Measurements from ENCODE around the gene GDPD5.

GDPD5 gene

GRCh38 chr11:75389276-75389605, 136.5 kb downstream of the GDPD5 start:
- H4K20me1 ChIP-seq (ENCODE audit: insufficient read depth) = no peaks in the 10 kb centered on the region
- peak overlapping the region; percentile 56; the same call in 1 of the 2 replicates for H2AFZ ChIP-seq (ENCODE audit: low read depth)
- no peaks in the 10 kb centered on the region for H3K79me2 ChIP-seq (ENCODE audit: insufficient read depth, low read depth)
- no peak overlapping the region for H3K4me3 ChIP-seq (IDR thresholded peaks at IDR 0.05; ENCODE audit: insufficient read depth, low read depth, low read length)
- H3K4me2 ChIP-seq = peak overlapping the region; percentile 33
- H3K9ac ChIP-seq = no peak overlapping the region
- H3K36me3 ChIP-seq (ENCODE audit: insufficient read depth) = no peaks in the 10 kb centered on the region
- H3K4me1 ChIP-seq (ENCODE audit: low read depth, poor library complexity, severe bottlenecking) = peaks cover 13% of the 10 kb centered on the region
- peaks cover 4% of the 10 kb centered on the region; the same call in 1 of the 2 replicates for H3K27me3 ChIP-seq (ENCODE audit: insufficient read depth, low read depth)
- no peak for TF ChIP-seq CTCF (conservative IDR thresholded peaks at IDR 0.05; ENCODE audit: low read depth, low read length)
- H3K27ac ChIP-seq = no peak overlapping the region

- H3K9ac ChIP-seq = no peak overlapping the region
- no peak overlapping the region for H3K4me3 ChIP-seq (IDR thresholded peaks at IDR 0.05; ENCODE audit: insufficient read depth, low read depth, low read length)
- H4K20me1 ChIP-seq (ENCODE audit: insufficient read depth) = no peaks in the 10 kb centered on the region
- peak overlapping the region; percentile 33 for H3K4me2 ChIP-seq
- TF ChIP-seq CTCF (conservative IDR thresholded peaks at IDR 0.05; ENCODE audit: low read depth, low read length) = peak; percentile 85
- H3K4me1 ChIP-seq (ENCODE audit: low read depth, poor library complexity, severe bottlenecking) = peaks cover 15% of the 10 kb centered on the region
- no peak overlapping the region for H3K27ac ChIP-seq
- no peaks in the 10 kb centered on the region for H3K36me3 ChIP-seq (ENCODE audit: insufficient read depth)
- peaks cover 4% of the 10 kb centered on the region; the same call in 1 of the 2 replicates for H3K27me3 ChIP-seq (ENCODE audit: insufficient read depth, low read depth)
- H2AFZ ChIP-seq (ENCODE audit: low read depth) = peak overlapping the region; percentile 56; the same call in 1 of the 2 replicates
- H3K79me2 ChIP-seq (ENCODE audit: insufficient read depth, low read depth) = no peaks in the 10 kb centered on the region
Observed at GRCh38 chr11:75388386-75389275, 137.1 kb downstream of the GDPD5 start.

GRCh38 chr11:75387736-75388294, 137.9 kb downstream of the GDPD5 start:
- H3K27ac ChIP-seq = no peak overlapping the region
- no peak overlapping the region for H3K4me3 ChIP-seq (IDR thresholded peaks at IDR 0.05; ENCODE audit: insufficient read depth, low read depth, low read length)
- no peak overlapping the region for H2AFZ ChIP-seq (ENCODE audit: low read depth)
- H4K20me1 ChIP-seq (ENCODE audit: insufficient read depth) = no peaks in the 10 kb centered on the region
- no peak for TF ChIP-seq CTCF (conservative IDR thresholded peaks at IDR 0.05; ENCODE audit: low read depth, low read length)
- H3K4me2 ChIP-seq = no peak overlapping the region
- no peak overlapping the region for H3K9ac ChIP-seq
- peaks cover 4% of the 10 kb centered on the region; the same call in 1 of the 2 replicates for H3K27me3 ChIP-seq (ENCODE audit: insufficient read depth, low read depth)
- H3K4me1 ChIP-seq (ENCODE audit: low read depth, poor library complexity, severe bottlenecking) = peaks cover 15% of the 10 kb centered on the region
- H3K79me2 ChIP-seq (ENCODE audit: insufficient read depth, low read depth) = no peaks in the 10 kb centered on the region
- no peaks in the 10 kb centered on the region for H3K36me3 ChIP-seq (ENCODE audit: insufficient read depth)

- Histone ChIP-seq H3K36me3 (ENCODE audit: insufficient read depth) (no peaks in the 10 kb centered on the region), H2AFZ (ENCODE audit: low read depth) (no peak overlapping the region), H3K4me2 (no peak overlapping the region), H4K20me1 (ENCODE audit: insufficient read depth) (no peaks in the 10 kb centered on the region), H3K27ac (no peak overlapping the region), H3K27me3 (ENCODE audit: insufficient read depth, low read depth) (peaks cover 4% of the 10 kb centered on the region; the same call in 1 of the 2 replicates), H3K4me3 (IDR thresholded peaks at IDR 0.05; ENCODE audit: insufficient read depth, low read depth, low read length) (no peak overlapping the region), H3K79me2 (ENCODE audit: insufficient read depth, low read depth) (no peaks in the 10 kb centered on the region), H3K4me1 (ENCODE audit: low read depth, poor library complexity, severe bottlenecking) (peaks cover 15% of the 10 kb centered on the region), H3K9ac (no peak overlapping the region)
- TF ChIP-seq CTCF (conservative IDR thresholded peaks at IDR 0.05; ENCODE audit: low read depth, low read length) = no peak
Observed at GRCh38 chr11:75386942-75387630, 138.7 kb downstream of the GDPD5 start.

Data from KMS-11 (cell line).